GM19099 (cell line): ENCODE measurements around the gene SH2D3C.

Experiments used
- POLR2A ChIP-seq: IDR thresholded peaks from 3 replicates; pipeline ENCODE4 v1.6.1; 2011; ENCODE audit warnings: low read depth; ENCODE audit not compliant: insufficient read length; ENCODE audit errors: extremely low read depth

SH2D3C gene

DNA sequence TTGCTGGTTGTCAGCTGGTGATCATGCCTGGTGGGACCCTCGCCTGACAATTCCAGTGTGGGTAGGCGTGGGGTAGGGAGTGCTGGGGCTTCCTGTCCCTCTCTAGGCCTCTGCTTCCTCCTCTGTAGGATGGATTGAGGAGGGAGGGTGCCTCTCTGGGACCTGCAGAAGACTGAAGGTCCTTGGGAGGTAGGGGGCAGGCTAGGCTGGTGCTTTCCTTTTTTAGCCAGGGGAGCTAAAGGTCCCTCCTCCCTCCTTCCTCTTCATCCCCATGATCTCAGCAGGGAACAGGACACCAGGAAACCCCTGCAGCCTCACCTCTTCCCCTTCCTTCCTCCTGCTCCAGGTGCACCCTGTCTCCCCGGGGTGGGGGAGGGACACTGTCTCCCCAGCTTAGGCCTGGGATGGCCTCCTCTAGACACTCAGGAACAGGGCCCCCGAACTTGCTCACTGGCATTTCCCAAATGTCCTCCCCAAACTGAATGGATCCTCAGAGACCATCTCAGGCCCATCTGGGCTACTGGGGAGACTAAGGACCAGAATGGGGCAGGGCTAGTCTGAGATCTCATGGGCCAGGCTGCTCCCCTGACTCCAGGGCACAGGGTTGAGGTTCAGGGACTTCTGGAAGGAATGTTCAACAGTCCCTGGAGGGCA is 8.4 kb downstream of the SH2D3C start:
- TF ChIP-seq POLR2A: no peak

DNA sequence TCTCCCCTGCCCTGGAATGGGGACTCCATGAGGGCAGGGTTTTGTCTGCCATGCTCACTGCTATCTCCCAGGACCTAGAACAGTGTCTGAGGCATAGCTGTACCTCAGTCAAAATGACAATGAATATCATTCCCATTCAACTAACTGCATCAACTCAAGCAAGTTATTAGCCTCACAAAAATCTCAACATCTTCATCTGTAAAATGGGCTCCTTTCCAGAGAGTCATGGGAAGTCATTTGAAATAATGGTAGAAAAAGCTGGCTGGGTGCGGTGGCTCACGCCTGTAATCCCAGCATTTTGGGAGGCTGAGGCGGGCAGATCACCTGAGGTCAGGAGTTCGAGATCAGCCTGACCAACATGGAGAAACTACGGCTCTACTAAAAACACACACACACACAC is 9.4 kb downstream of the SH2D3C start:
- TF ChIP-seq POLR2A: no peak

DNA sequence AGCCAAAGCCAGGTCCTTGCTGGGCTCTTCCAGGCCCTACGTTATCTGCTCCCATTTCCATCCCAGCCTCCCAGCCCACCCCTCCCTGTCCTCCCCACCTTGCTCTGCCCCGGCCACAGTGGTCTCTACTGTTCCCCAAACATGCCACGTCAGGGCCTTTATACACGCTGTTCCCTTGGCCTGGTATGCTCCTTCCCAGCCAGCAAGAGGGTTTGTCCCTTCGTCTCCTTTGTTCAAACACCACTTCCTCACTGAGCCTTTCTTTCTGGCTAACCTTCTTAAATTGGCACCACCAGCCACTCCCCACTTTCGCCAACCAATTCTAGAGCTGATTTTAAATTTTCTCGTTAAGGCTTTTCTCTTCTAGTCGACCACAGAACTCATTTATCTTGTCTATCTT is 9.8 kb downstream of the SH2D3C start:
- no peak for TF ChIP-seq POLR2A

GRCh38 chr9:127767909-127768331 is 10.5 kb downstream of the SH2D3C start:
- TF ChIP-seq POLR2A: no peak

GRCh38 chr9:127767410-127767809 is 11.1 kb downstream of the SH2D3C start:
- no peak for TF ChIP-seq POLR2A

DNA sequence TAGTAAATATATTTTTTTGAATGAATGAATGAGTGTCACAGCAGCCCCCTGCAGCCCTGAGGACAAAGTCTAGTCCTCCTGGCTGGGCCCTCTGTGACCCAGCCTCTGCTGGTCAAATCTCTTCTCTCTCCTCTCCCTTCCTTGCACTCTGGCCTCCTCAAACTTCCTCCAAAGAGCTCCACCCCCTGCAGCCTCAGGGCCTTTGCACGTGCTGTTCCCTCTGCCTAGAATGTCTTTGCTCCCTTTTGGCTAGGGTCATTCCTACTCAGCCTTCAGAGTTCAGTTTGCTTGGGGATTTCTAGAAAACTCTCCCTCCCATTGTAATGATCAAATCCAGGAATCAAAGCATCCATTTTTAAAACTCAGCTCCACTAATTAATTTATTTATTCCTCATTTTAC is 13.0 kb downstream of the SH2D3C start:
- TF ChIP-seq POLR2A: no peak

DNA sequence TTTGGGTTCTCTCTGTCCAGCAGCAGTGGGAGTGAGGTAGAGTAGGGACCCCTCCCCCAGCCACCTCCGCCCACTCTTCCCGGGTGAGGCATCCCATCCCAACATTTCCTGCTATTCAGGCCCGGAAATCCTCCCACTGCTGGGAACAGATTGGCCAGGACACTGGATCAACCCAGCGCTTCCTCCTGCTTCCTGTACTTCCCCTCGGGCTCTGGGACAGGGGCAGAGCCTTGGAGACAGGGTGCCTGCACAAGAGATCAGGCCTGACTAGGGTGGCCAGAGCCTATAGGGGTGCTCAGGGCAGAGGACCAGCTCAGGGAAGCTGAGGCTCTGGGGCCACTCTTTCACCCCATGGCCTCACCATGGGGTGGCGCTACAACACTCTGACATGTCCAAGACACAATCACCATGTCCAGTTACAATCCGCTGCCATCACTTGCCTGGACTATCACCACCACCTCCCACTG is 14.5 kb downstream of the SH2D3C start:
- TF ChIP-seq POLR2A: no peak

- TF ChIP-seq POLR2A: no peak
Observed at GRCh38 chr9:127762111-127762676, 16.3 kb downstream of the SH2D3C start.

DNA sequence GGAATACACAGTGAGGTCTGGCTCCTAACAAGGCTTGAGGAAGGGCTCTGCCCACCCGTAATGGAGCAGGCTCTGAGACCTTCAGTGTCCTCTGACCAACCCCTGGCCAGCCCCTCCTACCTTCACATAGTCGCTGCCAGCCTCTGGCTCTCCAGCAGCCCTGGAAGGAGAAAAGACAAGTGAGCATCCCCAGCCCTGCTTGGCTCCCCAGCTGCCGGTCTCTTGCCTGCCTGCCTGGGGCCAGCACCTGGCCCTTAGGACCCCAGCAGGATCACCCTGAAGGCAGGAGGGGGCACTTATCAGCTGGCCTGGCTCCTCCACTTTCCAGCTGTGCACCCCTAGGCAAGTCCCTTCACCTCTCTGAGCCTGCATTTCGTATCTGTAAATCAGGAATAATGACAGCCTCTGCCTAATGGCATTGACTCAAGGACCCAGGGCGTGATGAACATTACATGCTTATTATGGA is 16.9 kb downstream of the SH2D3C start:
- TF ChIP-seq POLR2A: no peak

DNA sequence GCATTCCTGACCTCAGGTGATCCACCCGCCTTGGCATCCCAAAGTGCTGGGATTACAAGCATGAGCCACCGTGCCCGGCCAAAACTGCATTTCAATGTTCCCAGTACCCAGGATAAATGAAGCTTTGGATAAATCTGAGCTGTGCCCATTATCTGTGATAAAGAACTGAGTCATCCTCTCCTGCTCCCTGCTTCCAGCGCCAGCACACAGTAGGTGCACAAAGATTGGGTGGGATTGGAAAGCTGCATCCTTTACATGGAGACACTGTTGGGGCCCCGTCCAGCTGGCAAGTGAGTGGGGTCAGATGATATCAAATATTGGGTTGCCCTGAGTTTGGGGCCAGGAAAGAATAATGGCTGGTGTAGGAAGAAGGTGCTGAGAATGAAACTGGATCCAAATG is 17.4 kb downstream of the SH2D3C start:
- no peak for TF ChIP-seq POLR2A

- TF ChIP-seq POLR2A: no peak
Observed at GRCh38 chr9:127758843-127759242, 19.6 kb downstream of the SH2D3C start.

DNA sequence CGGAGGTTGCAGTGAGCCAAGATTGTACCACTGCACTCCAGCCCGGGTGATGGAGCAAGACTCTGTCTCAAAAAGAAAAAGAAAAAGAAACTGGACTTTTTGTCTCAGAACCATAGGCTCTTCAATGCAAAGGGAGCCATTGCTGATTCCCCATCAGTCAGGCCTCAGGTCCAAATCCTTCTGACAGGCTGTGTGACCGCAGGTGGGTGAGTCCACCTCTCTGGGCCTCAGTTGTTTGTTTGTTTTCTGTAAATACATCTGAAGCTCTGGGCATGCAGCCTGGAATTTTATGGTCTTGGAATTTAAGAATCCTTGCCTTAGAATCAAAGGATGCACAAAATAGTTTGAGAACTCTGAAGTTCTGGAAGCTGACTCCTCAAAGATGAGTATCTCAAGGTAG is 22.2 kb downstream of the SH2D3C start:
- TF ChIP-seq POLR2A: no peak

GRCh38 chr9:127755061-127756060 is 23.1 kb downstream of the SH2D3C start:
- TF ChIP-seq POLR2A: no peak

GRCh38 chr9:127754099-127755060 is 24.1 kb downstream of the SH2D3C start:
- no peak for TF ChIP-seq POLR2A

DNA sequence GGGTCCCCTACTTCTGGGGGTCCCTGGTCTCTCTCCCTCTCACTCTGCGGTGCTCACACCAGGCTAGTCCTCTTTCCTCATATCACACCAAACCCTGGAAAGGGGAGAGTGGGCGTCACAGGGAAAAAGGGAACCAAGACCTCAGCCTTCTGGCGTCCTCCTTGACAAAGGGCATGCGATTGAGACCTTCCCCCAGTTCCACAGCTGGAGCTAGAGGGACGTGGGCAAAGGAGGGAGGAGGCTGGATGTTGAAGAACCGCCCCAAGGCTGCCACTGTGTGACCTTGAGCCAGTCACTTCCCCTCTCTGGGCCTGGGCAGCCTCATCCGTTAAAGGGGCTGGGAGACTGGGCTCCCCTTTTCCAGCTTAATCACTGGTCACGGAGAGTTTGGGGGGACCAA is 24.8 kb downstream of the SH2D3C start:
- TF ChIP-seq POLR2A: no peak

GRCh38 chr9:127753148-127753547 is 25.3 kb downstream of the SH2D3C start:
- no peak for TF ChIP-seq POLR2A
